Measurements from ENCODE around the gene MAGI1.

The MAGI1 gene

GRCh38 chr3:65702202-65702601 is 336.5 kb downstream of the MAGI1 start:
- no peak for DNase-seq

DNA sequence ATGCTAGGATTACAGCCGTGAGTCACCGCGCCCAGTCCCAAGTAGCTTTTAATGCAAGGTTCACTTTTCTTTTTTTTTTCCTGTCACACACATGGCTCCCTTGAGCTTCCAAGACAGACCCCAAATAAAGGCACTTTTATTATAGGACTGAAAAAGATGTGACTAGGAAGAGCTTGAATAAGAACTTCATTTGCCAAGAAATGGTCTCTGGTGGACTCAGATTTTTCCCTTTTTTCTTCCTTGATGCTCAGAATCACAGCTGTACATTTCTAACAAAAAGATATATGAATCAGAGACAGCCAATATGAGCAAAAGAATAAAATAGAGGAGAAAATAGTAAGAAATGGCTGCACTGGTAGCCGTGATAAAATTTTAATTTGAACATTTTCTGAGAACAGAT is 337.2 kb downstream of the MAGI1 start:
- DNase-seq: no peak

DNA sequence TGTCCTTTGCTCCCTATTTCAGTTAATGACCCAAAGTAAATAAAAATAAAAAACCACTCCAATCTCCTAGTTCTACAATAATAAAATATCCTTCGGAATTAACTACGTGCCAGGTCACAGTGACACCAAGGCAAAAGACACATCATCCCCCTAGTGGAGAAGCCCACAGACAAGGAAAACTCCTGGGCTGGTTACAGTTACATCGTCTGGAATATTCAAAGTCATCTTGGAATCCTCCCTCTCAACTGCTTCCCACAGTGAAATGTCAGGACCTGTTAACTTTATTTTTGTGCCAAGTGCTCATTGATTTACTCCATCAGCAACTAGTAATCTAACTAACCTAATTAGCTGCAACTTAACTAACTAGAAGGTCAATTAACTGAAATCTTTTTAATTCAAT is 349.3 kb downstream of the MAGI1 start:
- no peak for DNase-seq

- DNase-seq: no peak
These were observed 351.0 kb downstream of the MAGI1 start for GRCh38 chr3:65687741-65688140.

GRCh38 chr3:65685621-65686235 is 353.0 kb downstream of the MAGI1 start:
- DNase-seq: no peak

DNA sequence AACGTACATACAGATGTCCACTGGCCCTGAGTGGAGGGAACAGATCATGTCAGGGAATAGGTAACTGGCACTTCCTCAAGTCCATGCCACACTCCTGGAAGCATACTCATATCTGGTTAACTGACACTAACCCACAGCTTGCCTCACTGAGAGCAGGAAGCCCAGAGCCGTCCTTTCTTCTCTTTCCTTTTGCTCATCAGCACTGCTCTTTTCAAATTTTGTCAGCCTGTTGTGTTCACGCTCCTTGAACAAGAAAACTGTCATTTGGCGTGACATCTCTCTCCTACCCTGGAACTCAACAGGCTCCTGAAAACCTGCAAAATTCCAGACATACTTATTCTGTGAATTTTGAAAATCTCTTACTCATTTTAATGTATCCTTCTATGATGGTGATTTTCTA is 360.2 kb downstream of the MAGI1 start:
- no peak for DNase-seq

- DNase-seq: no peak
These were observed 361.2 kb downstream of the MAGI1 start for GRCh38 chr3:65677486-65678010.

DNA sequence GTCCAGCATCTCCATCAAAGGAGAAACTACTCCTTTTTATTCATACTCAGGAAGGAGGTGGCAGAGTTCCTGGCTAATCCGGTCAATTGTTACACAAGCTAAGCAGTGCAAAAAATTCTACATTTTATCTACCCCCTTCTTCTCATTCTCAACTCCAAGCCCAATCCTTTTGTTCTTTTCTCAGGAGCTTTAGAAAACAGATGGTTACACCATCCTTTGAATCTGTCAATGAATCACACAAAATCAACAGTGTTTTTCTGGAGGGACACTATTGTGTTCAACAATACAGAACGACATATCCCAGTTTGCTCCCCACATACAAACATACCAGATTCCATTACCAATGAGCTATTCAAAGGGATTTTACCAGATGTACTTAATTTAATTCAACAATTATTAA is 362.1 kb downstream of the MAGI1 start:
- no peak for DNase-seq

DNA sequence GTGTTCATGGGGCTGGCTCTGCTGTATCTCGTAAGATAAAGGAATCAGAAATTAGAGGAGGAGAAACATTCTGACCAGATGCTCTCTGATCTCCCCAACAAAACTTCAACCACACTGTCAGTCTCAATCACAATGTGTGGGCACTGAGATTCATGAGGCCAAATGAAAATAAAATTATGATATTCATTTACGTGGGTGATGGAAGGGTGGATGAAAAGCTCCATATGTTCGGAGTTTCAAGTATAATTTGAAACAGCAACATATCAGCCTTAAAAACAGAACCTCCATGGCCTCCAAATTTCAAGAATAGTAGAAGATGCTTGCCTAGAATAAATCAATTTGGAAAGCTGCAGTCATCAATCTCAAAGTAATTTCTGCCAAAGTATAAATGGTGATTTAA is 363.7 kb downstream of the MAGI1 start:
- no peak for DNase-seq

- DNase-seq: no peak
These were observed 364.5 kb downstream of the MAGI1 start for GRCh38 chr3:65674226-65674625.

- DNase-seq: no peak
These were observed 365.6 kb downstream of the MAGI1 start for GRCh38 chr3:65672871-65673815.

- DNase-seq: no peak
These were observed 366.7 kb downstream of the MAGI1 start for GRCh38 chr3:65672061-65672460.

- no peak for DNase-seq
These were observed 367.7 kb downstream of the MAGI1 start for GRCh38 chr3:65671004-65671403.

DNA sequence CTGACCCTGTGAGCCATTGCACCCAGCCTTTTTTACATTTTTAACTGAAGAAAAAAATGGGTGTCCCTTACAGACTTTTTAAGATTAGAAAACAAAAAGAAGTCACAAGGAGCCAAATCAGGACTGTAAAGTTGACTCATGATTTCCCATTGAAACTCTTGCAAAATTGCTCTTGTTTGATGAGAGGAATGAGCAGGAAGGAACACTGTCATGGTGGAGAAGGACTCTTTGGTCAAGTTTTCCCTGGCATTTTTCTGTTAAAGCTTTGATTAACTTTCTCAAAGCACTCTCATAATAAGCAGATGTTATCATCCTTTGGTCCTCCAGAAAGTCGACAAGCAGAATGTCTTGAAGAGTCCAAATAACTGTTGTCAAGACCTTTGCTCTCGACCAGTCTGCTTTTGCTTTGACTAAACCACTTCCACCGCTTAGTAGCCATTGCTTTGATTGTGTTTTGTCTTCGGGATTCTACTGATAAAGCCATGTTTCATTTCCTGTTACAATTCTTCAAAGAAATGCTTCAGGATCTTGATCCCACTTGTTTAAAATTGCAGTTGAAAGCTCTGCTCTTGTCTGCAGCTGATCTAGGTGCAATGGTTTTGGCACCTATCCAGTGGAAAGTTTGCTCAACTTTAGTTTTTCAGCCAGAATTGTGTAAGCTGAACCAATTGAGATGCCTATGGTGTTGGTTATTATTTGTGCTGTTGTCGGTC is 369.4 kb downstream of the MAGI1 start:
- no peak for DNase-seq

DNA sequence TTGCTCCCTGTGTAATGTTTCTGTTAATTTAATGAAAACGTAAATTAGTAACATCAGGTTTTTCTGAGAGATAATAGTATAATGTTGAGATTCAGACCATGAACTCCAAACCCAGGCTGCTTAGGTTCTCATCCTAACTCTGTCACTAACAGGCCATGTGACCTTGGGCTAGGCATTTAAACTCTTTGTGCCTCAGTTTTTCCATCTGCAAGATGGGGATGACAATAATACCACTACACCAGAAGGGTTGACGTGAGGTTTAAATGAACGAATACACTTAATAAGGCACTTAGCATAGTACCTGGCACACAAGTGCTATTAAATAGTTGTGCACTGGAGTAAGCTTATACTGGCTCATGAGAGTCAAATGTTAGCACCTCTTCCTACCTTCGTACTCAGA is 370.8 kb downstream of the MAGI1 start:
- DNase-seq: no peak

GRCh38 chr3:65666448-65667091 is 372.1 kb downstream of the MAGI1 start:
- DNase-seq: no peak

GRCh38 chr3:65665915-65666314 is 372.8 kb downstream of the MAGI1 start:
- DNase-seq: no peak

GRCh38 chr3:65664931-65665330 is 373.8 kb downstream of the MAGI1 start:
- no peak for DNase-seq

GRCh38 chr3:65664446-65664845 is 374.3 kb downstream of the MAGI1 start:
- no peak for DNase-seq

DNA sequence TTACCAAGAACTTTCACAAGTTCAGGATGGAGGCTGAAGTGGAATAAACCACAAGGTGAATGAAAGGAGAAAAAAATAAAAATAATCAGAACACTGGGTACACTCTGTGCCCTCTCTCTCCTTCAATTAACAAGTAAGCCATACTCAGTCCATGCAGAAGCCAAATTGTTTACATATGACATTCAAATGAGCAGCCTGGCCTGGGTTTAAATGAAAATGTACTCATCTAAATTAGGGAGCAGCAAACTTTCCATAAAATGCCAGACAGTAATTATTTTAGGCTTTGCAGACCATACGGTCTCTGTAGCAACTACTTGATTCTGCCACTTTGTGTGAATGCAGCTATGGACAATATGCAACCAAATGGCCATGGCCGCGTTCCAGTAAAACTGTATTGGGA is 376.6 kb downstream of the MAGI1 start:
- DNase-seq: no peak

DNA sequence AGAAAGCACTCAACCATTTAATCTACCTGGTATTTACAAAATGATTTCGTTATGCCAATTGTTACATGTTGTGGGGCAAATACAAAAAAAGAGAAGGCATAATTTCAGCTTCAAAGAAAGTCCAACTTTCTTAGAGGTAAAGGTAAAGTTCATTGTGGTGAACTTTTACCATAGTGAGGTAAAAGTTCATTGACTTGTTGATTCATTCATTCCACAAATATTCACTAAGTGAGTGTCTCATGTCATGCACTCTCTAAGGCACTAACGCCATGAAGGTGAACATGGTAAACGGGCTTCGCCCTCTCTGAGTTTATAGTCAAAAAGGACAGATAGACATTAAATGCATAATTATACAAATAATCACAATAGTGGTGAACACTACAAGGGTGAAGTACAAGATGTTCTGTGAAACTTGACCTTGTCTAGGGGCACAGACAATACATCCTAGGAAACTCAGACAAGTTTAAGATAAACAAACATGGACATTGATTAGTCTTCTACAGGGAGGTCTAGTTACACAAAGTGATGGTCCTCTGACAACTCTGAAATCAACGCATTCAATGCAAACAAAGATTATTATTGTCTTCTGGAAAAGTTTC is 378.6 kb downstream of the MAGI1 start:
- DNase-seq: no peak

- no peak for DNase-seq
These were observed 379.3 kb downstream of the MAGI1 start for GRCh38 chr3:65659396-65659795.

- DNase-seq: no peak
These were observed 380.3 kb downstream of the MAGI1 start for GRCh38 chr3:65658401-65658800.
